NT2/D1 (cell line): Measurements from ENCODE around the gene PTTG2.

Experiments
- SUZ12 ChIP-seq: IDR thresholded peaks from 2 replicates; pipeline ENCODE4 v1.6.1; 2011; ENCODE audit not compliant: insufficient read length, insufficient read depth; ENCODE audit errors: extremely low read depth
- YY1 ChIP-seq: IDR thresholded peaks from 2 replicates; pipeline ENCODE4 v1.6.1; 2011; ENCODE audit not compliant: insufficient read length, insufficient read depth

GRCh38 chr4:37956941-37957340 lies 3.3 kb upstream of the PTTG2 start:
- TF ChIP-seq YY1 (no peak), SUZ12 (no peak)
